OCI-LY7 (cell line): Measurements from ENCODE around the gene ABL1.

Experiments used
- CTCF ChIP-seq: fragments of 200-600 bp; sonication (generic); conservative IDR thresholded peaks from 2 replicates; pipeline ENCODE4 v1.5.1; 2014; ENCODE audit warnings: mild to moderate bottlenecking, antibody characterized with exemption, low read length, moderate library complexity, mixed read lengths
- EZH2phosphoT487 ChIP-seq: fragments of 200-600 bp; sonication (generic); IDR thresholded peaks from 2 replicates; pipeline ENCODE4 v1.6.1; 2018; ENCODE audit warnings: low read depth, borderline replicate concordance, mild to moderate bottlenecking, mixed run types, antibody characterized with exemption, low read length, moderate library complexity, mixed read lengths

- TF ChIP-seq CTCF, result no peak
- no peak for TF ChIP-seq EZH2phosphoT487
These were observed 100.7 kb downstream of the ABL1 start for GRCh38 chr9:130935648-130936271.
